GM21360 (cell line): ENCODE measurements around the gene G3BP1.
"Not testable (repeated sequence)": the region's sequence is repeated elsewhere in the genome, so short reads cannot be mapped to it uniquely, and the experiment has no call there.

Source experiments
- ATAC-seq: cut with Tn5 transposase; IDR thresholded peaks from one replicate; pipeline ENCODE4 v1.9.1; 2021; ENCODE audit warnings: mild to moderate bottlenecking, moderate library complexity; ENCODE audit not compliant: unreplicated experiment

Gene G3BP1

DNA sequence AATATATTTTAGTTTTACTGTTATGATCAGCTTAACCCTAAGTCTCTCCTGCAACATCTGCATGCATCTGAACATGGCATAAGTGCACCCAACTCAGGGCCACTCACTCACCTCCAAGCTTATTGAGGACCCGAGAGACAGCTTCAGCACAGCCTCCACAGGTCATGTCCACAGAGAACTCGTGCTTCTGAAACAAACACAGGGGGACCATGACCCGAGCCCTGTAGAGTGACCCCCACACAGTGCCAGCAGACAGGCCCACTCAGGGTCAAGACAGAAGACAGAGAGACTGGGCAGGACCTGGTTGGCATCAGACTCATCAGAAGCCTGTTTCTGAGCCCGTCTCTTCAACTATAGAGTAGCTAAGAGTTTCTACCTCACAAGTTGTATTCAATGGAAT lies 20.2 kb upstream of the G3BP1 start:
- no peak for ATAC-seq

DNA sequence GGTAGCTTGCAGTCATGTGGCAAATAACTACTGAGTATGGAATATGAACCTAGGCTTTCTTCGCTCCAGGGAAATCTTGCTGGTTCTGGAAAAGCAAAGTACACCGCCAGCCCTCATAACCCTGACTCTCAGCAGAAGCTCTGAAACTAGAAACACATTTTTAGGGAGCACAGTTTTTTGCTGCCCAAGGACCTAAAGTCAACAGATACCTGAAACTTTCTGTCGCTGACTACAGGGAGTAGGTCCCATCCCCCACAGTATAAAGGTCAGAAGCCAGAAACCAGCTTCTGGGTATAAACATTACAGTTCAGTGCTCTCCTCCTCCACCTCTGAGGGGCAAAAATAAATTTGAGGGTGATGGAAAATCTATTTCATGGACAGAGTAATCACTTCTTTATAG lies 16.4 kb upstream of the G3BP1 start:
- ATAC-seq, result no peak

DNA sequence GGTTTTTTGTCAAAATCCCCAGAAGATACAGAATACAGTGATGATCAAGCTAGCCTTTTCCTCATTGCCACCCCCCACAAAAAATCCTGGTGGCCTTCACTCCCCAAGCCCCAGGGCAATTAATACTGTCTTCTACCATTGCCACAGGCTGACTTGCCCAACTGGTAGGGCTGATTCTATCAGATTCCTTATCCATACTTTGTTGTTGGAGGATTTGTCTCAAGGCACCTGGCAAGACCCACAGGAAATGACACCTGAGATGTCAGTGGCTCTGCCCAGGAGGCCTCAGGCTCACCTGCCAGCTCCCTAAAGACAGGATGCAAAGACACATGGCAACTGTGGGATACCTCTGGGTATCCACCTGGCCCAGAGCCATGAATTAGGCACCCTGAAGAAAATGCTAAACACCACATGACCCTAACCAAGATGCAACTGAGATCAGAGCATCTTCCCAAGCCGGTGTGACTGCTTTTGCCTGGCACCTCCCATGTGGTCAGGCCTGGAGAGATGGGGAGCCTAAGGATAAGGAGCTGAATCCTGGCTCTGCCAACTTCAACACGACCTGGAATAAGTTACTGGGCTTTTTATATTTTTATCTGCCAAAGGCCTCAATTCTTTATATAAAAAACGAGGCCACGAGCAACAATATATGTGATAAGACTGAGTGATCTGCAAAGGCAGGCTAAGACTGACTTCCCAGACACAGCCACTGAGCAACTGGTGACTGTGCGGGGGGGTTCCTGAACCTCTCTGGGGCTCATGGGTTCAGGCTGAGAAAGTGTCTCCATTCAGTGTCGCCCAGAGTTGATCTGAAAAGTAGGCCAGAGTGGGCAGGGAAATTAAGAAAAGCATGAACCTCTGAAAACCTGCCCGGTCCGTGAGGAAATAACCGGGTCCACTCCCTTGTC lies 14.3 kb upstream of the G3BP1 start:
- no peak for ATAC-seq

DNA sequence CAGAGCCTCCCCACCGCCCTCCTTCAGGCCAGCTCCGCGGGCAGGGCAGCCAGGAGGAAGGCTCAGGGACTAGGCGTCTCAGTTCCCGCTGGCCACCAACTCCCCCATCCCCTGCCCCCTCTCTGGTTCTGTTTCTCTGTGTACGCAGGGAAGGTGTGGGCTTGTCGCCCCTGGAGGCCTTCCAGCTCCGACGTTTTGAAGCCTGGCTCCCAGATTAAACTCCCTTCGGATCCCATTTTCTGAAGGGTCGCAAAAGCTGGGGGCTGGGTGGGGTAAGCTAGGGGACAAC lies 13.7 kb upstream of the G3BP1 start:
- ATAC-seq, result no peak

DNA sequence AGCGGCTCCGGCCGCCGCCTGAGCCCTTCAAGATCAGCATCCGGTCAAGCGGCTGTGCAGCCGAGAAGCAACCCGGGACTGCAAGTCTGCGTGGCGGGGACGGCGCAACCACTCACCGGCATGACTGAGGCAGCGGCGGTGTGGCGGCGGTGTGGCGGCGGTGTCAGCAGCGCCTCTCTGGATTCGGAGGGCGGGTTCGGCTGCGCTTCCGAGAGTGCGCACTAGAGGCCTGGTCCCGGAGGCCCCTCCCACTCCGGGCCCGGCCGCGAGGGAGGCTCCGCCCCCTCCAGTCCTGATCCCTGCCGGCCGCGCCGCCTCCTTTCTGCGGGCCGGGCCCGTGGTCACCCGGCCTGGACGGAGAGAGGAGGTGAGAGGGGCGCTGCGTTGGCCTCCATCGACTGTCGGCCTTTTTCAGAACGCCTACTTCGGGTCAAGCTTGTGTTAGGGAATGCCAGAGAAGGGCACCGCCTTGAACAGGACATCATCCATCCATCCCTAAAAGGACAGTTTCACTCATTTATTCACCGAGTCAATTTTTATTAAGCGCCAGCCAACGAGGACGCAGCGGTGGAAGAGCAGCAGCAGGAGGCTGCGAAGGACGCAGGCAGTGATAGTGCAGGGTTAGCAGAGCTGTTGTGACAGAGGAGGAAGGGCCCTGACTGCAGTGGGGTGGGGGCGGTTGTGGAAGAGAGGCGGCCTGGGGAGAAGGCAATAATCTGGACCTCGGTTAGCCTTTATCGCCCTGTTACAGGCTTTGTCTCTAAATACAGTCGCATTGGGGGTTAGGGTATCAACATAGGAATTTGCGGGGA lies 13.1 kb upstream of the G3BP1 start, which contains the start of gene ATOX1:
ATOX1 (minus strand) TSS at position 202 of the 812 bp plus-strand sequence; CDS start at position 122, 80 bp downstream.
- peak; percentile 98 for ATAC-seq

DNA sequence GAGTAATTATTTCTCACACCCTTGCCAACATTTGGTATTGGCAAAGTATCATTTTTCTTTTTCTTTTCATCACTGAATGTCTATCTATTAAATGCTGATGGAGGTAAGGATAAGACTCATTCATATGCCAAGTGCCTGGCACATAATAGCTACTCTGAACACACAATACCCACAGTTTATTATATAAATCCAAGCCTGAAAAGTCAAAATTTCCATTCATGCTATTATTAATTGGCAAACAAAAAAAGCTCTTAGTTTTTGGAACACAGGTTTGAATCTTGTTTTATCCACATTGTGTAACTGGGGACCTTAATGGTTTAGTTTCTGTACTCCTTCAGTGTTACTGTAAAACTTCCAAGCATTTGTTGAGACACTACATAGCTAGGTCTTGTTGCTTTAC lies 7.0 kb upstream of the G3BP1 start:
- no peak for ATAC-seq

DNA sequence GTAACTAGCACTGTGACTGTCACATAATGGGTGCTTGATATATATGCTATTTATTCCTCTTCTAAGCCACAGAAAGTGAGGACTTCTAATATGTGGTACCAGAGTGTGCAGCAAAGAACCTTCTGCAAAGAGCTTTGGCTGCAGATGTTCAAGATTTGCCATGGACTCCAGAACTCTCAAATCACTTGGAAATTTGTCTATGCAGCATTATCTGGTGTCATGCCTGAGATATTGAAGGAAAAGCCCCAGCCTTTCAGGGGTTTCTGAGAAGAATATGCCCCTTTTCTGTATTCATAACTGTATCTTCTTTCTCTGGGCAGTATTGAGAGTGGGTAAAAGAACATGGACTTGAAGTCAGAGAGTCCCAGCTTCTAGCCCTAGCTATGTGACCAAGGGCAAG lies 4.8 kb upstream of the G3BP1 start:
- ATAC-seq, result no peak

DNA sequence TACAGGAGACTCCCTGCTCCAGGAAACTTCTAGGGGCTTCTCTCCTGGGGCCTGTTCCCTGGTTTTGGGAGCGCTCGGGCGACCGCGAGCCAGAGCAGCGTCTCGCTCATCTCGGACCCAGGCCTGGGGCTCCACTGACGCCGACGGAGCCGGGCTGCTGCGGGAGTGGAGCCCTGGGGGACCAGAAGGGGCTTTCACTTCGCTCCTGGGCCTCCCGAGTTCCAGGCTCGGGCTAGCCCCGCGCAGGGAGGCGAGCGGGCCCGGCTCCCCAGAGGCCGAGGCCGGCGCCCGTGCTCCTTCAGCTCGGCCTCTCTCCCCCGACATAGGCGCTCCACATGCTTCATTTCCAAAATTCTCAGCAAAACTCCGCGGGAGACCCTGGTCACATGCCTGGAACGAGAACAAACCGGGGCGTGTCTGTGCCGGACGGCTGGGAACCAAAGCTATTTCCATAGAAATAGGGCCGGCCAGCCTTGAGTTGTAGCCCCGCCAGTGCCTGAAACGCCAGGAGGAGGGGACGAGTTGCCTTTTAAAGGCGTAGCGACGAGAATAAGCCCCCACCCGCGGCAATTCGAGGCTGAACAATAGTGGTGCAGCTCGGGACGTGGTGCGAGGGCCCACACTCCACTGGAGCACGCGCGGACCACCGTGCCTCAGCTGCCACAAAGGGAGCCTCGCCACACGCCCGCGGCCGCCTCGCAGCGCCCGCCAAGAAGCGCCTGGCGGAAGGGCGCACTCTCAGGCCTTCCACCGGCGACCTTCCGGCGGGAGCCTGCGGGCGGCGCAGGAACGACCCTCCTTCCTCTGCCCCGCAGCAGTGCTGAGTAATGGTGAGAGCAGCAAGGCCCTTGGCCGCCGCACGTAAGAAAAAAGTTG lies 1.1 kb upstream of the G3BP1 start:
- ATAC-seq, result peak; percentile 22

DNA sequence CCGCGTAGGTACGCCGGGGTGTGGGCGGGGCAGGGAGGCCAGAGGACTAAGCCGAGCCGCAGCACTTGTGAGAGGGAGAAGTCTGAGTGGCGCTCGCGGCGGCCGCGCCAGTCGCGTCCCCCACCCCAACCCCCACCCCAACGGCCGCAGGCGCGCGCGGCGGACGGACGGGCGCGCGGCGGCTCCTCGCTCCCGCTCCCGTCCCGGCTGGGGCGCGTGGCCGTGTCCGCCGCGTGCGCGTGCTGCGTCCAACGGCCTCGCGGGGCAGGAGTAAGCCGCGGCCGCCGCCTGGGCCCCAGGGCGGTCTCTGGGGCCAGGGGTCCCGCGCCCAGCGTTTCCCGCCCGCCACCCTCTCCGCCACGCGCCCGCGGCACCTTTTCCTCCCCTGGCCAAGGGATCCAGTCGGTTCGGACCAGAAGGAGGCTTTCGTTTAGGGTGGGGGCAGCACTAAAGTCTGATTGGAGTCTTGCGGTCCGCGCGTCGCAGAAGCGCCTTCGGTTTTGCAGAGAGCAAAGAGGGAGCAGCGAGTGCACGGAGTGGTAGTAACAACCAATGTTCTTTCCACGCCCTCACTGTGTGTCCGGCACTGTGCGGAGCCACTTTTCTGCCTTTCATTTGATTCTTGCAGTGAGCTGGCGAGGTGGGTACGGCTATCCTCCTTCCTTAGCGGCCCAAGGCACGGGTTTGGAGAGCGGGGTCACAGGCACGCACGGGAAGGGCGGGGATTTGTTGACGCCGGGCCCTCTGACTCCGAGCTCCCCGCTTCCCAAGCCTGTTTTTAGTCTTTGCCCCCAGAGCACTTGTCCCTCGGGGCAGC lies 483 bp downstream of the G3BP1 start:
- ATAC-seq, result peak; percentile 5

DNA sequence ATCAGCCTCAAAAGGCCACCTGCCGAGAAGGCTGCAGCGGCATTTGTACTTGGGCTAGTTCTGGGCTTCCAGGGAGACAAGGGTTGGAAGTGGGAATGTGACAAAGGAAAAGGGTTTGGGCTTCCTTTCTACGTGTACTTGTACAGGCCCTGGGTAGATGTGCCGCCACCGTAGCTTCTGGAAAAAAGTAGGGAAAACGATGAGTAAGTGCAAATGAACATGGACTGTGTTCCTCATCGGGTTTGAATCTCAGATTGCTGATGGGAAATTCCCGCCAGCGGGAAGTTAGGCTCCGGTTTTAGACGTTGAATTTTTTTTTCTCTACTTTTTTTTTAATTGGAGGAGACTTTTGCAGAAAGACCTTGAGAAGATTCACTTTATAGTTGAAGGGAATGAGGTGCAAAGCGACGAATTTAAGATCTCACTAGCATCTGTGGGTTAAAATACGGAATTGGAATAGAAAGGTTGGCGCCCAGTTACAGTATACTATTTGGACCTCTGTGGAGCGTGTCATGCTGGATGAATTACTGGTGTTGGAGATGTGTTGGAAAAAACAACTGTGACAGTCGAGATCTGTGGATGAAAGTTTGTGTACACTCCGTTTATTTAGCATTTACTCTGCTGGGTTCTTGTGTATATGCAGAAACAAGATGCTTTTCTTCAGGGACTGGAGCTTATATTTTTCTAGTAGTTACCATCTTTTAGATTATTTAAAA lies 1.2 kb downstream of the G3BP1 start:
- no peak for ATAC-seq

DNA sequence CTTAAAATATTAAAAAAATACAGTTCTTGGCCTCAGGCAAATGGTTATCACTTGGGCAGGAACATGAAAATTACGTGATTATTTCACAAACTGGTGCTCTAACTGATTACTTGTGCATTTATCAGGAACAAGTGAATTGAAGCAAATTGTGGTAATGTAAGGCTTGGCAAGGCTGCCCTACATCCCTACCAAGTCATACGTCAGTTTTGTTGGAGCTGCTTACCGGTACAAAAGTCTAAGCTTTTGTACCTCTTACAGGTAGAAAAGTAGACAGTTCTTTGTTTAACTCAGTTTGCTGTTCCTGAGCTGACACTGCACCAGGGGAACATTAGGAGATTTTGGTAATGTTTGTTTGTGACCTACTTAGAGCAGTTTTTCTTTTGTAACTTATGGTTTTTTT lies 2.2 kb downstream of the G3BP1 start:
- ATAC-seq, result no peak

DNA sequence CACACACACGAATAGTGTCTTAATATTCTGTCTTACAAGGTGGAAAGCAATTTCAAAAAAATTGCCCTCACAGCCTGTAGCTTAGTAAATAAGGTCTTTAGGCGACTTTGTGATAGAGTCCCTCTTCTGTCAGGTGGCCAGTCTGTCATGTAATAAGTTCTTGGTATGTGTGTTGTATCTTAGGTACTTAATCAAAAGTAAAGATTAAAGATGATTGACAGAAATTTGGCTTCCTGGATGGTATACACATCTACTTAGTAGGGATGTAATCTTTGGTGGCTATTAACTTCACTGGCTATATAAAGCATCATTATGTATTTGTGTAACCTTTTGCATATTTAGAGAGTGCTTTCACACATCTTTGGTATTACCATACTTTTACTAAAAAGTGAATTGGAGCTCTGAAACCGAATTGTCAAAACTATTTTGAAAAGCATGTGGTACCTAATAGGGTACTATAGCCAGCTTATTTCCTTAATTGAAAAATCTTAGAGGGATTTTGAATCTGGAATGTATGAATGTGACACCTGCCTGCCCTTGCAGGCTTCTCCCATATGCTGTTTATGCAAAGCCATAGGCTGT lies 3.4 kb downstream of the G3BP1 start:
- no peak for ATAC-seq

DNA sequence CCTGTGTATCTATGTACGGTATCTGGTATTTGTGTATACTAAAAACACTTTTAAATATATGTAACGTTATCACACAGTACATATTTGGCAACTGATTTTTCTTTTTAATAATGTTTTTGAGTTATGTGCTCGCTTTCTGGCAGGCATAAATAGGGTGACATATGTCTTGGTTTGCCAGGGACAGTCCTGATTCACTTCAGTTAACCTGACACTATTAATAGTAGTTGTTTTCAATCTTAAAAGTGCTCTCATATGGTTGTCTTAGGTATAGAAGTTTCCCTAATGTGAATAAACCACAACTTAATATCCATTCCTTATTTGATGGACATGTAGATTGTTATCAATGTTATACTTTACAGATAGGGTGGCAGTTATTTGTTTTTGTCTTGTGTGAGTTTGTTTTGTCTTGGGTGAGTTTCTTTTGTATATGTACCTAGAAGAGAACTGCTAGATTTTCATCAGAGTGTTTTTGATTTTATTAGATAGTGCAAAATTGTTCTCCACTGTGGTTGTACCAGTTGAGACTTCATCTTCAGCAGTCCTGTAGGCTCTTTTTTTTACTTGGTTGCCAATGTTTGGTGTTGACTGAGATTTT lies 7.9 kb downstream of the G3BP1 start:
- no peak for ATAC-seq

DNA sequence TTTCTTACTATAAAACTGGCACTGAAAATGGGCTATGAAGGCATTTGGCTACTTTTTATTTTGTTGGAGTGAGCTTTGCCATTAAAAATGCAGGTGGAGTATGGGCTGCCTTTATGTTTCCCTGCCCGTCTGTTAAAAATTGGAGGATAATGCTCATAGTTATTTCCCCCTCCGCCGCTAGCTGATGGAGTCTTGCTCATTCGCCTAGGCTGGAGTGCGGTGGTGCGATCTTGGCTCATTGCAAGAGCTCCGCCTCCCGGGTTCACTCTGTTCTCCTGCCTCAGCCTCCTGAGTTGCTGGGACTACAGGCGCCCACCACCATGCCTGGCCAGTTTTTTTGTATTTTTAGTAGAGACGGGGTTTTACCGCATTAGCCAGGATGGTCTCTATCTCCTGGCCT lies 8.6 kb downstream of the G3BP1 start:
- no peak for ATAC-seq

DNA sequence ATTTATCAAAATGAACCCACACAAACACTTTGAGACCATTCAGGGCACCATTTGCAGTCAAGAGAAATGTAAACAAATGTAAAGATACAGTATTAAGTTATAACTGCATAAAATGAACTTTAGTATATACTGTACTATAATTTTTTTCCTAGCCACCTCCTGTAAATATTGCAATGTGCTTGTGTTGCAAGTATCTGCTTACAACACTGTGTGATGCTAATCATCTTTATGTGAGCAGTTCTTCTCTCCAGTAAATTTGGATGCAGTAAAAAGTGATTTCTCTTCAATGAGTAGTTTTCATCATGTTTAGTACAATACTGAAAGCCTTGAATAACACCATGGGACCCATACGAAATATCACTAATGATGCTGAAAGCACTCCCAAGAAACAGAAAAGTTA lies 9.4 kb downstream of the G3BP1 start:
- ATAC-seq, result no peak

DNA sequence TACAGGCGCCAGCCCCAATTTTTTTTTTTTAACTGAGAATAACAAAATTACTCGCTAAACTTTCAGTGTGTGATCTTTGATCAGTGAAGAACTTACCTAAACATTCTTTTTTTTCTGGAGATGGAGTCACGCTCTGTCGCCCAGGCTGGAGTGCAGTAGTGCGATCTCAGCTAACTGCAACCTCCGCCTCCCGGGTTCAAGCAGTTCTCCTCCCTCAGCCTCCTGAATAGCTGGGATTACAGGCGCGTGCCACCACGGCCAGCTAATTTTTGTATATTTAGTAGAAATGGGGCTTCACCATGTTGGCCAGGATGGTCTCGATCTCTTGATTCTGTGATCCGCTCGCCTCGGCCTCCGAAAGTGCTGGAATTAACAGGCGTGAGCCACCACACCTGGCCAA lies 11.9 kb downstream of the G3BP1 start:
- ATAC-seq, result not testable (repeated sequence)

DNA sequence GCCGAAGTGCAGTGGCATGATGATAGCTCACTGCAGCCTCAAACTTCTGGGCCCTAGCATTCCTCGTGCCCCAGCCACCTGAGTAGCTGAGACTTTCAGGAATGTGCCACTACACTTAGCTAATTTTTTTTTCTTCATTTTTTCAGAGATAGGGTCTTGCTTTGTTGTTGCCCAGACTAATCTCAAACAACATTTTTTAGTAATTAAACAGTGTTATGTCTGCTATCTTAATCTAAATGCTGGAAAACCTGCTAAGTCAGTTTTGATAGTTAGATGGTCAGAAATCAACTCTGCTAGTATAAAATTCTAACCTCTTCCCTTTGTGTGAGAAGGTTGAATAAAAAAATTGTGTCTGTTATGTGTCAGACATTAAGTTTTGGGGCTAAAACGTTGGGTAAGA lies 12.4 kb downstream of the G3BP1 start:
- no peak for ATAC-seq

DNA sequence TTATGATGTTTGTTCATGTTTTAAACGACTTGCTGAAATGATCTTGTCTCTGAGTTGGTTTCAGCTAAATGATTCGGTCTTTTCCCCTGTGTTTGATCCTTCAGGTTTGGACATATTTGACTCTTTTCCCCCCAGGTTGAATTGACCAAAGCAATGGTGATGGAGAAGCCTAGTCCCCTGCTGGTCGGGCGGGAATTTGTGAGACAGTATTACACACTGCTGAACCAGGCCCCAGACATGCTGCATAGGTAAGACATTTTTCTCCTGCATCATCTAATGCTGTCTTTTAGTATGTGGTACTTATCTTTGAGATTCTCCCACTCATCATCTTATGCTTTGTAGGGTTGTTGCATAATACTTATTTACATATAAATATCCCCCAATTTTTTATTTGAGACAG lies 14.7 kb downstream of the G3BP1 start:
- ATAC-seq, result no peak

DNA sequence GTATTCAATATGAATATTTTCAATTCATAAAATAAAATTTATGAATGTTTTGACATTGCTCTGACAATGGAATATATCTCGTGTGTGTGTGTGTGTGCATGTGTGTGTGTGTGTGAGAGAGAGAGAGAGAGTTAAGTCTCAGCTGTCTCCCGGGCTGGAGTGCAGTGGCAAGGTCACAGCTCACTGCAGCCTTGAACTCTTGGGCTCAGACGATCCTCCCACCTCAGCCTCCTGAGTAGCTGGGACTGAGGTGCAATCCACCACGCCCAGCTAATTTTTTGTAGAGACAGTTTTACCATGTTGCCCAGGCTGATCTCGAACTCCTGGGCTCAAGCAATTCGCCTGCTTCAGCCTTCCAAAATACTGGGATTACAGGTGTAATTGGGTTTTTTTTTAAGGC lies 16.1 kb downstream of the G3BP1 start:
- no peak for ATAC-seq
